ENCODE data around the gene PSMB7. TPM values are rescaled to one million over a fixed set of nuclear protein-coding genes. Genes with fewer than 3 reads are reported as not detected.

Gene PSMB7
- total RNA-seq, 2 experiments from 2014 or later, result 191 to 199 TPM

GRCh38 chr9:124450241-124450924, 35.1 kb upstream of the PSMB7 start, which contains the start of gene ADGRD2:
Gene ADGRD2, plus strand, starts transcription at chr9:124450451. Its CDS starts 1,216 bp downstream, at chr9:124451667.
- DNase-seq, result peak; percentile 18
- Mint-ChIP-seq H3K9me3 (no peaks in the 10 kb centered on the region), H3K4me3 (no peak within 1 kb of the TSS), H3K27ac (no peak within 1 kb of the TSS), H3K4me1 (peaks cover 6% of the 10 kb centered on the region), H3K27me3 (peaks cover 52% of the 10 kb centered on the region), H3K36me3 (no peaks in the 10 kb centered on the region)

GRCh38 chr9:124449381-124450151, 34.3 kb upstream of the PSMB7 start:
- H3K36me3 Mint-ChIP-seq, result no peaks in the 10 kb centered on the region
- no peak for DNase-seq
- H3K27me3 Mint-ChIP-seq, result peaks cover 52% of the 10 kb centered on the region
- H3K9me3 Mint-ChIP-seq, result no peaks in the 10 kb centered on the region
- H3K27ac Mint-ChIP-seq, result no peak overlapping the region
- no peak overlapping the region for H3K4me3 Mint-ChIP-seq
- peaks cover 6% of the 10 kb centered on the region for H3K4me1 Mint-ChIP-seq

- H3K4me3 Mint-ChIP-seq, result no peak overlapping the region
- H3K36me3 Mint-ChIP-seq, result no peaks in the 10 kb centered on the region
- H3K9me3 Mint-ChIP-seq, result peaks cover 2% of the 10 kb centered on the region
- peaks cover 48% of the 10 kb centered on the region for H3K27me3 Mint-ChIP-seq
- peaks cover 6% of the 10 kb centered on the region for H3K4me1 Mint-ChIP-seq
- no peak for DNase-seq
- H3K27ac Mint-ChIP-seq, result no peak overlapping the region
Measured at GRCh38 chr9:124448019-124448418, 32.8 kb upstream of the PSMB7 start.

- no peak overlapping the region for H3K27ac Mint-ChIP-seq
- peaks cover 6% of the 10 kb centered on the region for H3K4me1 Mint-ChIP-seq
- DNase-seq, result no peak
- H3K4me3 Mint-ChIP-seq, result no peak overlapping the region
- no peaks in the 10 kb centered on the region for H3K36me3 Mint-ChIP-seq
- H3K27me3 Mint-ChIP-seq, result peaks cover 49% of the 10 kb centered on the region
- H3K9me3 Mint-ChIP-seq, result peaks cover 2% of the 10 kb centered on the region
Measured at GRCh38 chr9:124447297-124447661, 32.0 kb upstream of the PSMB7 start.

GRCh38 chr9:124444166-124444565, 28.9 kb upstream of the PSMB7 start:
- H3K4me1 Mint-ChIP-seq, result no peaks in the 10 kb centered on the region
- no peak for DNase-seq
- H3K27ac Mint-ChIP-seq, result no peak overlapping the region
- no peaks in the 10 kb centered on the region for H3K36me3 Mint-ChIP-seq
- no peak overlapping the region for H3K4me3 Mint-ChIP-seq
- peaks cover 40% of the 10 kb centered on the region for H3K27me3 Mint-ChIP-seq
- peaks cover 2% of the 10 kb centered on the region for H3K9me3 Mint-ChIP-seq

- DNase-seq, result no peak
- Mint-ChIP-seq H3K36me3 (no peaks in the 10 kb centered on the region), H3K4me3 (no peak overlapping the region), H3K4me1 (no peaks in the 10 kb centered on the region), H3K9me3 (peaks cover 2% of the 10 kb centered on the region), H3K27ac (no peak overlapping the region), H3K27me3 (peaks cover 38% of the 10 kb centered on the region)
Measured at GRCh38 chr9:124443625-124444024, 28.4 kb upstream of the PSMB7 start.

- Mint-ChIP-seq H3K36me3 (no peaks in the 10 kb centered on the region), H3K27ac (no peak overlapping the region), H3K4me1 (no peaks in the 10 kb centered on the region), H3K27me3 (peaks cover 36% of the 10 kb centered on the region), H3K4me3 (no peak overlapping the region), H3K9me3 (peaks cover 2% of the 10 kb centered on the region)
- no peak for DNase-seq
Measured at GRCh38 chr9:124442826-124443225, 27.6 kb upstream of the PSMB7 start.

- Mint-ChIP-seq H3K4me1 (no peaks in the 10 kb centered on the region), H3K27me3 (peaks cover 36% of the 10 kb centered on the region), H3K4me3 (no peak overlapping the region), H3K36me3 (no peaks in the 10 kb centered on the region), H3K27ac (no peak overlapping the region), H3K9me3 (peaks cover 2% of the 10 kb centered on the region)
- DNase-seq, result no peak
Measured at GRCh38 chr9:124442379-124442778, 27.1 kb upstream of the PSMB7 start.

GRCh38 chr9:124441291-124441690, 26.0 kb upstream of the PSMB7 start:
- no peak overlapping the region for H3K4me3 Mint-ChIP-seq
- no peak overlapping the region for H3K27ac Mint-ChIP-seq
- H3K4me1 Mint-ChIP-seq, result no peaks in the 10 kb centered on the region
- no peak for DNase-seq
- H3K9me3 Mint-ChIP-seq, result peaks cover 2% of the 10 kb centered on the region
- H3K27me3 Mint-ChIP-seq, result peaks cover 33% of the 10 kb centered on the region
- H3K36me3 Mint-ChIP-seq, result no peaks in the 10 kb centered on the region

- H3K4me1 Mint-ChIP-seq, result no peaks in the 10 kb centered on the region
- H3K4me3 Mint-ChIP-seq, result no peak overlapping the region
- no peak overlapping the region for H3K27ac Mint-ChIP-seq
- H3K27me3 Mint-ChIP-seq, result peaks cover 31% of the 10 kb centered on the region
- no peaks in the 10 kb centered on the region for H3K36me3 Mint-ChIP-seq
- no peak for DNase-seq
- H3K9me3 Mint-ChIP-seq, result peaks cover 2% of the 10 kb centered on the region
Measured at GRCh38 chr9:124440786-124441185, 25.5 kb upstream of the PSMB7 start.

GRCh38 chr9:124439686-124440243, 24.5 kb upstream of the PSMB7 start:
- DNase-seq, result no peak
- Mint-ChIP-seq H3K9me3 (peaks cover 2% of the 10 kb centered on the region), H3K27ac (no peak overlapping the region), H3K36me3 (no peaks in the 10 kb centered on the region), H3K27me3 (peaks cover 27% of the 10 kb centered on the region), H3K4me3 (no peak overlapping the region), H3K4me1 (no peaks in the 10 kb centered on the region)

- Mint-ChIP-seq H3K36me3 (no peaks in the 10 kb centered on the region), H3K4me1 (no peaks in the 10 kb centered on the region), H3K9me3 (peaks cover 2% of the 10 kb centered on the region), H3K4me3 (no peak overlapping the region), H3K27me3 (peaks cover 31% of the 10 kb centered on the region), H3K27ac (no peak overlapping the region)
- no peak for DNase-seq
Measured at GRCh38 chr9:124439086-124439485, 23.8 kb upstream of the PSMB7 start.

GRCh38 chr9:124438091-124438490, 22.8 kb upstream of the PSMB7 start:
- H3K4me1 Mint-ChIP-seq, result no peaks in the 10 kb centered on the region
- DNase-seq, result no peak
- no peaks in the 10 kb centered on the region for H3K9me3 Mint-ChIP-seq
- peaks cover 31% of the 10 kb centered on the region for H3K27me3 Mint-ChIP-seq
- H3K36me3 Mint-ChIP-seq, result no peaks in the 10 kb centered on the region
- no peak overlapping the region for H3K27ac Mint-ChIP-seq
- H3K4me3 Mint-ChIP-seq, result no peak overlapping the region

GRCh38 chr9:124437086-124437485, 21.8 kb upstream of the PSMB7 start:
- H3K27ac Mint-ChIP-seq, result no peak overlapping the region
- no peak overlapping the region for H3K4me3 Mint-ChIP-seq
- no peaks in the 10 kb centered on the region for H3K36me3 Mint-ChIP-seq
- peaks cover 22% of the 10 kb centered on the region for H3K27me3 Mint-ChIP-seq
- H3K4me1 Mint-ChIP-seq, result no peaks in the 10 kb centered on the region
- H3K9me3 Mint-ChIP-seq, result no peaks in the 10 kb centered on the region
- DNase-seq, result no peak

- no peaks in the 10 kb centered on the region for H3K4me1 Mint-ChIP-seq
- H3K27ac Mint-ChIP-seq, result no peak overlapping the region
- DNase-seq, result no peak
- H3K9me3 Mint-ChIP-seq, result no peaks in the 10 kb centered on the region
- H3K36me3 Mint-ChIP-seq, result no peaks in the 10 kb centered on the region
- H3K4me3 Mint-ChIP-seq, result no peak overlapping the region
- peaks cover 15% of the 10 kb centered on the region for H3K27me3 Mint-ChIP-seq
Measured at GRCh38 chr9:124436320-124436719, 21.1 kb upstream of the PSMB7 start.

- Mint-ChIP-seq H3K4me3 (no peak overlapping the region), H3K27me3 (peaks cover 3% of the 10 kb centered on the region), H3K4me1 (no peaks in the 10 kb centered on the region), H3K27ac (no peak overlapping the region), H3K36me3 (no peaks in the 10 kb centered on the region), H3K9me3 (no peaks in the 10 kb centered on the region)
- DNase-seq, result no peak
Measured at GRCh38 chr9:124429530-124429867, 14.3 kb upstream of the PSMB7 start.
